ENCODE measurements around the gene ERICH2.

ERICH2 gene

GRCh38 chr2:170818036-170818751 lies 48.0 kb downstream of the ERICH2 start:
- no peak for DNase-seq

- DNase-seq, result no peak
Observed at GRCh38 chr2:170818752-170819470, 48.7 kb downstream of the ERICH2 start.

GRCh38 chr2:170819680-170820664 lies 49.8 kb downstream of the ERICH2 start:
- DNase-seq, result no peak

- no peak for DNase-seq
Observed at GRCh38 chr2:170820757-170821530, 50.8 kb downstream of the ERICH2 start.

- no peak for DNase-seq
Observed at GRCh38 chr2:170821531-170822289, 51.5 kb downstream of the ERICH2 start.

- no peak for DNase-seq
Observed at GRCh38 chr2:170822290-170823087, 52.3 kb downstream of the ERICH2 start.

- no peak for DNase-seq
Observed at GRCh38 chr2:170823088-170823897, 53.1 kb downstream of the ERICH2 start.

- no peak for DNase-seq
Observed at GRCh38 chr2:170823898-170824215, 53.7 kb downstream of the ERICH2 start.

- no peak for DNase-seq
Observed at GRCh38 chr2:170824526-170825015, 54.4 kb downstream of the ERICH2 start.

- DNase-seq, result no peak
Observed at GRCh38 chr2:170827841-170828532, 57.8 kb downstream of the ERICH2 start.

- DNase-seq, result no peak
Observed at GRCh38 chr2:170828533-170828916, 58.3 kb downstream of the ERICH2 start.

GRCh38 chr2:170829036-170829435 lies 58.9 kb downstream of the ERICH2 start:
- no peak for DNase-seq

GRCh38 chr2:170830166-170830565 lies 60.0 kb downstream of the ERICH2 start:
- no peak for DNase-seq

GRCh38 chr2:170831115-170831514 lies 60.9 kb downstream of the ERICH2 start:
- DNase-seq, result no peak

- no peak for DNase-seq
Observed at GRCh38 chr2:170836027-170836426, 65.8 kb downstream of the ERICH2 start.

- DNase-seq, result no peak
Observed at GRCh38 chr2:170840717-170841210, 70.6 kb downstream of the ERICH2 start.

- no peak for DNase-seq
Observed at GRCh38 chr2:170842785-170843184, 72.6 kb downstream of the ERICH2 start.

- DNase-seq, result peak; percentile 11
Observed at GRCh38 chr2:170843656-170844055, 73.5 kb downstream of the ERICH2 start.

- DNase-seq, result no peak
Observed at GRCh38 chr2:170845343-170845742, 75.2 kb downstream of the ERICH2 start.
